GM12864 (cell line): ENCODE results near the gene FBXO11.

Source experiments
- DNase-seq: peaks from one replicate; pipeline ENCODE4 v3.0.0-alpha.2; 2011; ENCODE audit warnings: low read depth
- H3K4me3 ChIP-seq: 2 replicates; pipeline ENCODE4 v1.5.1; 2011; ENCODE audit warnings: mild to moderate bottlenecking, low read depth, low read length, control low read depth
- CTCF ChIP-seq: IDR thresholded peaks from 2 replicates; pipeline ENCODE4 v1.5.1; 2011; ENCODE audit warnings: low read depth, mild to moderate bottlenecking, moderate library complexity, low read length, control low read depth, inconsistent platforms; ENCODE audit errors: missing control alignments

The FBXO11 gene

DNA sequence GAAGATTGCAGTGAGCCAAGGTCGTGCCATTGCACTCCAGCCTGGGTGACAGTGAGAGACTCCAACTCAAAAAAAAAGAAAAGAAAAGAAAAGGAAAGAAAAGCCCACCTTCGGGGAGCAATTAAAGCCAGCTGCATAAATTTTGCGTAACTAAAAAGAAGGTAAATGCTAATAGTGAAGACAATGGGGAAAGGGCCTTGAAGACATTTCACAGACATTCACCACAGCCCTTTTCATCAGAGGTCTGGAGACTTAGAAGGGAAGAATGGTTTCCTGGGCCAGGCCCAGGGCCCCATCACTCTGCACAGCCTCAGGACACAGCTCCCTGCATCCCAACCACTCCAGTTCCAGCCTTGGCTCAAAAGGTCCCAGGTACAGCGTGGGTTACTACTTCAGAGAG is 158.4 kb downstream of the FBXO11 start:
- H3K4me3 ChIP-seq: no peak overlapping the region
- TF ChIP-seq CTCF: no peak
- no peak for DNase-seq

- no peak overlapping the region for H3K4me3 ChIP-seq
- DNase-seq: no peak
- TF ChIP-seq CTCF: no peak
Measured at GRCh38 chr2:47744074-47744473, 162.2 kb downstream of the FBXO11 start.

- no peak overlapping the region for H3K4me3 ChIP-seq
- no peak for TF ChIP-seq CTCF
- no peak for DNase-seq
Measured at GRCh38 chr2:47741637-47742036, 164.7 kb downstream of the FBXO11 start.

GRCh38 chr2:47741101-47741500 is 165.2 kb downstream of the FBXO11 start:
- H3K4me3 ChIP-seq: no peak overlapping the region
- no peak for TF ChIP-seq CTCF

More at GRCh38 chr2:47741101-47741500, 165.2 kb downstream of the FBXO11 start:
- no peak for DNase-seq
